ENCODE results near the gene SPATA25. TPM values are rescaled to one million over a fixed set of nuclear protein-coding genes. Genes with fewer than 3 reads are reported as not detected.

Gene SPATA25
- total RNA-seq, 1 experiment from 2014 or later = 0.12 TPM

DNA sequence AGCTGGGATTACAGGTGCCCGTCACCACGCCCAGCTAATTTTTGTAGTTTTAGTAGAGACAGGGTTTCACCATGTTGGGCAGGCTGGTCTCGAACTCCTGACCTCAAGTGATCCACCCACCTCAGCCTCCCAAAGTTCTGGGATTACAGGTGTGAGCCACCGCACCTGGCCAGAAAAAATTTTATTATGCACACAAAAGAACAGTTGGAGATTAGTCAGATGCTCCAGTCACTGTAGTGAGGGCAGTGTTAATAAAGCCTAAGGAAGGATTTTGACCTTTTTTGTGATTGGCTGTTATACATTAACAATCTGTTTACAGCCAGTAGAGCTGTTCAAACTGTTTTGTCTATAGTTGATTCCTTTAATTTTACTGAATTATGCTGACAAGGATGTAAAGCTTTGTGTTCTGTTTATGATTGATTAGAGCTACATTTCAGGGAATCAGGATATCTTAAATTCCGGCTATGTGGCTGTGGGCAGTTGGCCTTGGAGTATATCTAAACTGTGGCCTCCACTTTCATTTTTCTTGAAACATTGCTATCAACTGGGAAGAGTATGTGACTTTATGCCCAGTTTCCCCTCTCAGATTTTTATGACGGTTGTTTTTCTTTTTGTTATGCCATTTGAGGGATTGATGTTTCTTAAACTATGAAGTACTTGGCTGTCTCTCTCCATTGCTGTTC, 20.1 kb downstream of the SPATA25 start:
- no peak for DNase-seq (ENCODE audit: low spot score)

- no peak for DNase-seq (ENCODE audit: low spot score)
These were observed 21.0 kb downstream of the SPATA25 start for GRCh38 chr20:45866454-45866853.

- DNase-seq (ENCODE audit: low spot score) = no peak
These were observed 23.6 kb downstream of the SPATA25 start for GRCh38 chr20:45863543-45864470.

DNA sequence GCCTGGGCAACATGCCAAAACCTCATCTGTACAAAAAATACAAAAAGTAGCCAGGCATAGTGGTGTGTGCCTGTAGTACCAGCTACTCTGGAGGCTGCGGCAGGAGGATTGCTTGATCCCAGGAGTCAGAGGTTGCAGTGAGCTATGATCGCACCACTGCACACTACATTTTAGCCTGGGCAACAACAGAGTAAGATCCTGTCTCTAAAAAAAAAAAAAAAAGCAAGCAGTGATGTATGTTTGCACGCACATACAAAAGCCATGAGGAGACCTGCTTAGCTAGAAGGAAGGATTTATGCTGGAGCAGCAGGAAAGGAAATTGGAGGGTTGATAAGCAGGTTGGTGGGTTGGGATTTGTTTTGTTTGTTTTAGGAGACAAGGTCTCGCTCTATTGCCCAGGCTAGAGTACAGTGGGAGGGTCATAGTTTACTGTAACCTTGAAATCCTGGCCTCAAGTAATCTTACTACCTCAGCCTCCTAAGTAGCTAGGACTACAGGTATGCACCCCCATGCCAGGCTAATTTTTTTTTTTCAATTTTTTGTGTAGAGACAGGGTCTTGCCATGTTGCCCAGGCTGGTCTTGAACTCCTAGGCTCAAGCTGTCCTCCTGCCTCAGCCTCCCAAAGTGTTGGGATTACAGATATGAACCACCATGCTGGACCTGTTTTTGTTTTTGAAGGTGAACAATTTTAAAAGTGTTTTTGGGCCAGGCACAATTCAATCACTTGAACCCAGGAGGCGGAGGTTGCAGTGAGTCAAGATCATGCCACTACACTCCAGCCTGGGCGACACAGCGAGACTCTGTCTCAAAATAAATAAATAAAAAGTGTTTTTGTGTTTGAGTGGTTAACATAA, 26.0 kb downstream of the SPATA25 start:
- no peak for DNase-seq (ENCODE audit: low spot score)

DNA sequence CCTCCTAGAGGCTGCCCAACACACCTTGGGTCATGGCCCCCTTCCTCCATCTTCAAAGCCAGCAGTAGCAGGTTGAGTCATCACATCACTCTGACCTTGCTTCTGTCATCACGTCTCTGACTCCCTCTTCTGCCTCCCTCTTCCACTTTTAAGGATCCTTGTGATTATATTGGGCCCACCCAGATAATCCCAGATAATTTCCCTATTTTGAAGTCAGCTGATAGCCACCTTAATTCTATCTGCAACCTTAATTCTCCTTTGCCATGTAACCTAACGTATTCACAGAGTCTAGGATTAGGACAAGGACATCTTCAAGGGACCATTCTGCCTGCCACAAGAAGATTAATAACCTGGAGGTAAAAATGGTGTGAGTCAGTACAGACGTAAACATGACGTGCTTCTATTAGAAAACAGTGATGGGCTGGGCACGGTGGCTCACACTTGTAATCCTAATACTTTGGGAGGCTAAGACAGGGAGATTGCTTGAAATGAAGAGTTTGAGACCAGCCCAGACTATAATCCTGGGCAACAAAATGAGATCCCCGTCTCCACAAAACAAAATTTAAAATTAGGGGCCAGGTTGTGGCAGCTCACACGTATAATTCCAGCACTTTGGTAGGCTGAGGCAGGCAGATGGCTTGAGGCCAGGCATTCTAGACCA, 26.7 kb downstream of the SPATA25 start:
- DNase-seq (ENCODE audit: low spot score) = no peak

GRCh38 chr20:45859916-45860315, 27.5 kb downstream of the SPATA25 start:
- DNase-seq (ENCODE audit: low spot score) = no peak

GRCh38 chr20:45857882-45858216, 29.6 kb downstream of the SPATA25 start:
- no peak for DNase-seq (ENCODE audit: low spot score)

DNA sequence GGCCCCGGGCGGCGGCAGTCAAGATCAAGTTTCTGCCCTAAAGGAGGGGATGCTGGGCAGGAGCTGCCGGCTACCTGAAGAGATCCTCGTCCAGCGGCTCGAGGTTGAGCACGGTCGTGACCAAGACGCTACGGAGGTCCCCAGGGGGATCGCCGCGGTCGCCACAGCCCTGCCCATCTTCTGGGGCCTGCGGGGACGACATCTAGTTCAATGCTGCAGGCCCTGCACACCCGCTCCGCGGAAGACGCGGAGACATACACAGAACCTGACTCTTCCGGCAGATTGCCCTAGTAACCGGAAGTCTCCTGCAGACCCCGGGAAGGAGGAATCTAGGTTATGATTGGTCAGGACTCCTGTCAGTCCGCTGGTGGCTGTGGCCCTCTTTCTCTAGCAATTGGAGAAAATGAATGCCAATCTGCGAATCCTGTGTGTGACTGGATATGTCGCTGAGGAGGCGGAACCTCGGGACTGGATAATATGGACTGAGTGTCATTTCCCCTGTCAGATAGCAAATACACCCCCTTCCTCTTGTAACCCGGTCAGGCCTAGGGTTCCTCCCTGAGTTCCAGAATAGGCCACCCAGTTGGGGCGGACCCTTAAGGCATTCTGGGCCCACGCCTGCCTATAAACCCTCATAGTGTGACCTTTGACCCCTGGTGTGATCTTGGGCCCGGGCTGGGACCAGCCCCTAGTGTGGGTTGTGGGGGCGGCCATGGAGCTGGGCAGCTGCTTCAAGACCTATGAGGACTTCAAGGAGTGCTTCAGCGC, 30.1 kb downstream of the SPATA25 start, which contains the start of the genes ACOT8 and ZSWIM3:
Gene ACOT8, minus strand, starts transcription at position 279 of the 768 bp plus-strand sequence. Its CDS starts 77 bp downstream, at position 202.
Gene ZSWIM3, plus strand, starts transcription at position 501 of the 768 bp plus-strand sequence. Its CDS starts 212 bp downstream, at position 713.
- peak; percentile 99 for DNase-seq (ENCODE audit: low spot score)

GRCh38 chr20:45853484-45853883, 33.9 kb downstream of the SPATA25 start:
- DNase-seq (ENCODE audit: low spot score) = no peak

DNA sequence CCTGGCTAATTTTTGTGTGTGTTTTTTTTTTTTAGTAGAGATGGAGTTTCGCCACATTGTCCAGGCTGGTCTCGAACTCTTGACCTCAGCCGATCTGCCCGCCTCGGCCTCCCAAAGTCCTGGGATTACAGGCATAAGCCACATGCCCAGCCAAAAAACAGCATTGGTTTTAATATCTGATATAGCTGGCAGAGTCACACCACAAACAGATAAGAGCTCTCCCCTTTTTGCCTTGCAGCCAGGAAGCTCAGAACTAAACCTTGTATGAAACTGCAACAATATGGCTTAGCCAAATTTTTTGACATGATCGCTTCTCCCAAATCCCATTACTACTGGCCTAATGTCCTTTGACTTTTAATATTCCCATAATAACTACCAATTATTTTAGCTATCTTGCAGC, 35.1 kb downstream of the SPATA25 start:
- DNase-seq (ENCODE audit: low spot score) = no peak

DNA sequence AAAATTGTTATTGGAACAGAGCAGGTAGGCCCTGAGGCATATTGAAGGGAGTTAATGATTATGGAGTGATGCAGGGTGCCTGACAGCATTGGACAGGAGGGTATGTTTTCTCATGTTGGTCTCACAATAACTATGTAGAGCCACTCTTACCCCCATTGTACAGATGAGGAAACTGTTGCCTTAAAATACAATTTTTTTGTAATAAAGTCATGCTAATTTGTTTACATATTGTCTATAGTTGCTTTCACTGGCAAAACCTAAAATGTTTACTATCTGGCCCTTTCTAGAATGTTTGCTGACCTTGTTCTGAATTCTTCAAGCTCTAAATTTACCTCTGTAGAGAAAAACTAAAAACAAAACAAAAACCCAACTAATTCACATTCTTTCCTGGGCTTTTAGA, 35.9 kb downstream of the SPATA25 start:
- DNase-seq (ENCODE audit: low spot score) = no peak

DNA sequence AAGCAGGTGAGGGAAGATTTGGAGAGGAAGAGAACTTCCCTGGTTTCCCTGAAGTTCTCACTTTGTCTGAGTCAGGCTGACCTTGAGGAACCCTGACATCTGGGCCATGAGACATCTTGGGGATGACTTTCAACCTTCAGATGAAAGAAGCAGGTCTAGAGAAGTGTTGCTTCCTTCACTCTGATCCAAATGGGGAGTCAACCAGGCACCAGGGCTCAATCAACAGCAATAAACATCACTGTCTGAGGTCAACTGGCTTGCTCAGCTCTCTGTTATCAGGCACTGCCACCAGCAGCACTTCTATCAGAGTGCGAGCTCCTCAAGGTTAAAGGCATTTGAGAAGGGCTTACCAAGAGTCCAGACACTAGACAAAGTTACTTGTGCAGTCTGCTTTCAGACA, 36.5 kb downstream of the SPATA25 start:
- no peak for DNase-seq (ENCODE audit: low spot score)

DNA sequence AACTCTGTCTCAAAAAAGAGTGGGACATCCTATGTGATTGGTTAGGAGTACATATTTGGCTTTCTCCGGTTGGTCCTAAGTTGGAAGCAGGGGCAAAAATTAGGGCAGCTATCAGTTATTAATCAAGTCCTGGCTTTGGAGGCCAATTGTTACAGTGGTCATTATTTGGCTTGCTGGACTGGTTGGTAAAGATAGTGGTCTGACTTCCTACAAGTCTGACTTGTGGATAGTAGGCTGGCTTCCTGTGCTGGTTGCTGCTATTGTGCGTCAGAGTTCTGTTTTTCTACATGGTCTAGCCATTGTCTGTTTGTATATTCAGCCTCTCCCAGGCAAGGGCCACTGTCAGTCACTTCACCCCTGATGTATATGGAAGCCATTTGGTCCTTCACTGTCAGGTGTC, 37.2 kb downstream of the SPATA25 start:
- DNase-seq (ENCODE audit: low spot score) = no peak

GRCh38 chr20:45848969-45849582, 38.3 kb downstream of the SPATA25 start:
- no peak for DNase-seq (ENCODE audit: low spot score)

- no peak for DNase-seq (ENCODE audit: low spot score)
These were observed 39.0 kb downstream of the SPATA25 start for GRCh38 chr20:45848421-45848820.

- no peak for DNase-seq (ENCODE audit: low spot score)
These were observed 42.0 kb downstream of the SPATA25 start for GRCh38 chr20:45845452-45845851.

DNA sequence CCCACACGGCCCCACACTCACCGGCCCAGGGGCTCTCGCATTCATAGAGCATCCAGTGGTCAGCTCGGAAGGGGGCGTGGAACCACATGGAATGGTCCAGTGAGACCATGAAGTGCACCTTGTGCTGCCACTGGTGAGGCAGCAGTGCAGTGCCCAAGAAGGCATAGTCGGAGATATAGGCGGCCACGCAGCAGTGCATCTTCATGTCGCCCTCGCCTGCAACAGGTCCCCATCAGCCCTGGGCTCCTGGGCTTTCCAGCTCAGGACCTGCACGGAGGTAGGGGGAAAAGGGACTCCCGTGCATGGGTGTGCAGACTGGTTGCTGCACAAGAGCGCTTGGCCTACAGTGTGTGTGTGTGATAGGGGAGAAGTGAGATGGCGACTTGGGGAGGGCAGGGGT, 43.9 kb downstream of the SPATA25 start:
- no peak for DNase-seq (ENCODE audit: low spot score)

- no peak for DNase-seq (ENCODE audit: low spot score)
These were observed 45.1 kb downstream of the SPATA25 start for GRCh38 chr20:45842169-45842812.

DNA sequence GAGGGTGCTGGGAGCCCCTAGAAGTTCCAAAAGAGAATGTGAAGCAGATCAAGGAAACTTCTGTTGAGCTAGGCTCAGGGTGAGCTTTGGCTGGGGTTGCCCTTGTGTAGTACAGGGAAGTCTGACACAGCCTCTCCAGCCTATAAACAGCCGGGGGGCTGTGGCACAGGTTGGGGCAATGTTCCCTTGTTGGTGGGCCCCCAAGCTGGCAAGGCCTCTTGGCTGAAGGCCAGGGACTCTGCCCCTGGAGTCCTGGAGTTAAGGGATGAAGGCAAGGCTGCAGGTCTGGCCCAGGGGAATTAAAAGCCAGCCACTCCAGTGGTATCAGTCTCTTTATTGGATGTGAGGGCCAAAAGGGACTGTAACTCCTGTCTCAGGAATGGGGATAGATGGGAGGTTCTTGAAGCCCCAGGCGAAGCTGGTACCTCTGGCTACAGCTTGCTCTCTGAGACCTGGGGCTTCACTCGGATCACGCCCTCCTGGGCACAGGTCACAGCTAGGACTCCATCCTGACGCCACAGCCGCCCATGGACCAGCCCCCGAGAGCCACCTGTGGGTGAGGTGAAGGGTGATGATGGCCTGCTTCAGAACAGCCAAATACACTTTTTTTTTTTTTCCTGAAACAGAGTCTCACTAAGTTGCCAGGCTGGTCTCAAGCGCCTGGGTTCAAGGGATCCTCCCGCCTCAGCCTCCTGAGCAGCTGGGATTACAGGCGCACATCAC, 45.9 kb downstream of the SPATA25 start:
- no peak for DNase-seq (ENCODE audit: low spot score)

All from H4 (cell line).